Stimulated activated CD4-positive, alpha-beta T cell treated with anti-CD3 and anti-CD28 coated beads, Interleukin-15, amount 100 ng/mL, for 1 hour (primary cell): ENCODE data around the gene PLCXD1.
"Not testable (repeated sequence)": the region's sequence is repeated elsewhere in the genome, so short reads cannot be mapped to it uniquely, and the experiment has no call there.

ENCODE experiments used
- DNase-seq, 2 donors: peaks; one replicate each; pipeline ENCODE4 v3.0.0-alpha.2; 2020; ENCODE audit warnings: low read depth in 1 of 2, low spot score in 1 of 2

The PLCXD1 gene

DNA sequence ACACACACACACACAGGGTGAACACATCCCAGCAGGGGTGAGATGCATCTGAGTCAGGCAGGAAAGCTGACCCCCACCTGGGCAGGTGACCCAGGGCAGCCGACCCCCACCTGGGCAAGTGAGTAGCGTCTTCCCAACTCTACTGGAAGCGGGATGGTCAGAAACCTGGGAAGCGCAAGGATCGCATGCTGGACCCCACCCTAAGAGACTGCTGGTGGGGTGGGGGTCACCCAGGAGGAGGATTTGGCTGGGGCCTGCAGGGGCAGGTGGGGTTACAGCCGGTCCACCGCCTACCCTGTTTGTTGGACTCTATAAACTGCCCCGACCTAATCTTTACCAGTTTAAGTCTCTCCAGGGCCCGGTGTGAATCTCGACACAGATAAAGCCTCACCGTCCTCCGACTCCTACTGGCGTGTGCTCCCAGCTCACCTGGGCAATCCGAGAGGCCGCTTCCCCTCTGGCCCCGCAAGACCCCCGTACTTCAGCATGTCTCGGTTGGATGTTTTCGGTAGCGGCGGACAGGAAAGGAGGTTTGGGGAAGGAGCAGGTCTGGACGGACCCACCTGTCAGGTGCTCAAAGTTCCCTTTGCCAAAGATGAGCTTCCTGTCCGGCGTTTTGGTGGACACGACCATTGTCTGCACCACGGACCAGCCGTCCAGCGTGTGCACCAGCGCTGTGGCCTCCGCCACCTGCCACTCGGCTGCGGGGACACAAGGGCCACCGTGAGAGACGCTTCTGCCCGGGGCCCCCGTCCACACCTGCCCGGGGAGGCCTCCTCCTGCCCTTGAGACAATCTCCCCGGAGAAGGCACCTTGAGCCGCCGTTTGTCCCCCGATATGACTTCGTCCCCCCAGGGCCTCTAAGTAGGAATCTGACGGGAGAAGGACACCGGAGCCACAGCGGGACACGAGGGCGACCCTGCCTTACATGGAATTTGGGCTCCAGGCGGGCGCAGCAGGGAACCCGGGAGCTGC is 35.5 kb downstream of the PLCXD1 start:
- DNase-seq = no peak

GRCh38 chrX:317424-318067 is 36.4 kb downstream of the PLCXD1 start:
- no peak for DNase-seq

DNA sequence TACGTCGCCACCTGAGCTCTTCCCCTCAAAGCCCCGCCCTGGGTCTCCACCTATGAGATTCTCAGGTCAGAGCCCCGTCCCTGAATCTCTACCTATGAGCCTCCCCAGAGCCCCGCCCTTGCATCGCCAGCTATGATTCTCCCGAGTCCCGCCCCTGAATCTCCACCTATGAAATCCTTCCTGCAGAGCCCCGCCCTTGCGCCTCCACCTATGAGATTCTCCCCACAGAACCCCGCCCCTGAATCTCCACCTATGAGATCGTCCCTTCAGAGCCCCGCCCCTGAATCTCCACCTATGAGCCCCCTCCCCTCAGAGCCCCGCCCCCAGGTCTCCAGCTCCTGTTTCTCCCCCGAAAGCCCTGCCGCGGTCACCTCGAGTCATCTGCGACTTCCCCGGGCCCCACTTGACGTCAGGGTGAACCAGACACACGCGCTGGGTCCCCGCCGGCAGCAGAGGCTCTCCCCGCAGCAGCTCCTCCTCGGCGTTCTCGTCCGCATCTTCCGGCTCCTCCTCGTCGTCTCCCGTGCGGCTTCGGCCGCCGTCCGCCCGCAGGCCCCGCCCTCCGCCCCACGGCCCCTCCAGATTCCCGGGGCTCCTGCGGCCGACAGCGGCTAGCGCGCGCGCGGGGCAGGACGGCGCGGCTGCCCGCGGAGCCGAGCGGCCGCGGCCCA is 37.0 kb downstream of the PLCXD1 start:
- peak; percentile 91 to 94 for DNase-seq

GRCh38 chrX:318739-319578 is 37.8 kb downstream of the PLCXD1 start, which contains the start of gene GTPBP6:
GTPBP6 (minus strand) TSS chrX:318796; CDS start chrX:318787, 9 bp downstream.
- DNase-seq = peak; percentile 95 to 98

DNA sequence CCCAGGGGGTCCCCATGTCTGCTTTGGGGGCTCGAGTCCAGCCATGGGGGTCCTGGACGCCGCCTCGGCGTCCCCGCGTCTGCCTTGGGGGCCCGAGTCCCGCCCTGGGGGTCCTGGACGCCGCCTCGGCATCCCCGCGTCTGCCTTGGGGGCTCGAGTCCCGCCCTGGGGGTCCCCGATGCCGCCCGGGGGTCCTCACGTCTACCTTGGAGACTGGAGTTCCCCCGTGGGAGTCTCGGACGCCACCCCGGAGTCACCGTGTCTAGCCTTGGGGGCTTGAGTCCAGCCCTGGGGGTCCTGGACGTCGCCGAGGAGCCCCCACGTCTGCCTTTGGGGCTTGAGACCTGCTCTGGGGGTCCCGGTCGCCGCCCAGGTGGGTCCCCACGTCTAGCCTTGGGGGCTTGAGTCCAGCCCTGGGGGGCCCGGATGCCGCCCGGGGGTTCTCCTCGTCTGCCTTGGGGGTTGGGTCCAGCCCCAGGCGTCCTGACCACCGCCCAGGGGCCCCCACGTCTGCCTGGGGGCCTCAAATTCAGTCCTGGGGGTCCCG is 38.5 kb downstream of the PLCXD1 start:
- DNase-seq = no peak

GRCh38 chrX:320126-320783 is 39.1 kb downstream of the PLCXD1 start:
- no peak for DNase-seq

- DNase-seq = no peak
Observed at GRCh38 chrX:323721-324628, 42.8 kb downstream of the PLCXD1 start.

GRCh38 chrX:324664-325063 is 43.5 kb downstream of the PLCXD1 start:
- not testable (repeated sequence) for DNase-seq

GRCh38 chrX:327660-328126 is 46.5 kb downstream of the PLCXD1 start:
- no peak for DNase-seq

GRCh38 chrX:329291-329910 is 48.2 kb downstream of the PLCXD1 start:
- no peak for DNase-seq

DNA sequence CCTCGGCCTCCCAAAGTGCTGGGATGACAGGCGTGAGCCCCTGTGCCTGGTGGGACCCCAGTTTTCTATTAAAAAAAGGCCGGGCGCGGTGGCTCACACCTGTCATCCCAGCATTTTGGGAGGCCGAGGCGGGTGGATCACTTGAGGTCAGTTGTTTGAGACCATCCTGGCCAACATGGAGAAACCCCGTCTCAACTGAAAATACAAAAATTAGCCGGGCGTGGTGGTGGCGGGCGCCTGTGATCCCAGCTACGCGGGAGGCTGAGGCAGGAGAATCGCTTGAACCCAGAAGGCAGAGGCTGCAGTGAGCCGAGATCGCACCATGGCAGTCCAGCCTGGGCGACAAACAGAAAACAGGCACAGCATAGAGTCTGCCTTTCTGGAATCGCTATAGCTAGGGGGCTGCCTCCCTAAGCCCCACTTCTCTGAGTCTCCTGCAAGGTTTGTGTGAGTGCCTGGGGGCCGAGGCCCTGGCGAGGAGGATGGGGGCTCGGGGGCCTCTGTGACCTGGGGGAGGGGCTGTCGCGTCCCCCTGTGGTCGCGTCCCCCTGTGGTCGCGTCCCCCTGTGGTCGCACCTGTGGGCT is 49.1 kb downstream of the PLCXD1 start:
- DNase-seq = not testable (repeated sequence)

DNA sequence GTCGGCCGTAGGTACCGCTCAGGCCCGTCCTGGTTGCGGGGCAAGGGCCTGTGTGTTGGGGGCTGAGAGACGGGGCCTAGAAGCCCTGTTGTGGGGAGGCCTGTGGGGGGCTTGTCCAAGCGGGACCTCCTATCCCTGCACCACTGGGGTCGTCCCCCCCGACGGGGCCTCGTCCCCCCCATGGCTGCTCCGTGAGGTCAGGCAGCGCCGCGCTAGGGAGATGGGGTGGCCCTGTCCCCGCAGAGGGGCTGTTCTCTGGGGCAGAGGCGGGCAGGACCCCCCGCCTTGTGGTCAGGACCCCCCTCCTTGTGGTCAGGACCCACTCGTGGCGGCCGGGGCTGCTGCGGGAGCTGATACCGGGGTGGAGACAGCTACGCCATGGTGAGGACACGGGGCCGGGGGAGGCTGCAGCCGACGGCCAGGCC is 49.6 kb downstream of the PLCXD1 start:
- DNase-seq = no peak

DNA sequence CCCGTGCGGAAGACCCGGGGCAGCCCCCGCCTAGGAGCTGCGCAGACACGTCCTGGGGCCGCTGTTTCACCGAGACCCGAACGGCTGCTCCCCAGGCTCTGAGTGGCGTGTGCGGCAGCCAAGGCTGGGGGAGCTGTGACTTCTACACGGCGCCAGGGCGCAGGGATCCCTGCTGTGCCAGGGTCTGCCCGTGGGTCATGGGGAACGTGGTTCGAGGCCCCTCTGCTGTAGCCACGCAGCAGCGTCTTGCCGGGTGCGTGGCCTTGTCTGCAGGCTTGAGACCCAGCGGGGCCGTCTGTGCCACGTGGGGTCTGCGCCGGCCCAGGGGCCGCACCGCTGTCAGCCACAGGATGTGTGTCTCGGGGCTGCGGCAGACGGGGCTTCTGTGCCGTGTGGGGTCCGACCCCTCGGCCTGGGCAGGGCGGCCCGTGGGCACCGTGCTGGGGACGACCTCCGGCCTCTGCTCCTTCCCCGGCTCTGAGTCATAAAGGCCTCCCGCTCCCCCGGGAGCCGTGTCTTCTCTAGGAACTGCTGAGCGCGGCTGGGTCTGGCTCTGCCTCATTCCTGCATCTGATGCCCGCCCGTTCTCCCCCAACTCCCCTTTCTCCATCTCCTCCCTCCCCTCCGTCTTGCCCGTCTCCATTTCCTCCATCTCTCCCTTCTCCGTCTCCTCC is 50.1 kb downstream of the PLCXD1 start:
- no peak for DNase-seq

DNA sequence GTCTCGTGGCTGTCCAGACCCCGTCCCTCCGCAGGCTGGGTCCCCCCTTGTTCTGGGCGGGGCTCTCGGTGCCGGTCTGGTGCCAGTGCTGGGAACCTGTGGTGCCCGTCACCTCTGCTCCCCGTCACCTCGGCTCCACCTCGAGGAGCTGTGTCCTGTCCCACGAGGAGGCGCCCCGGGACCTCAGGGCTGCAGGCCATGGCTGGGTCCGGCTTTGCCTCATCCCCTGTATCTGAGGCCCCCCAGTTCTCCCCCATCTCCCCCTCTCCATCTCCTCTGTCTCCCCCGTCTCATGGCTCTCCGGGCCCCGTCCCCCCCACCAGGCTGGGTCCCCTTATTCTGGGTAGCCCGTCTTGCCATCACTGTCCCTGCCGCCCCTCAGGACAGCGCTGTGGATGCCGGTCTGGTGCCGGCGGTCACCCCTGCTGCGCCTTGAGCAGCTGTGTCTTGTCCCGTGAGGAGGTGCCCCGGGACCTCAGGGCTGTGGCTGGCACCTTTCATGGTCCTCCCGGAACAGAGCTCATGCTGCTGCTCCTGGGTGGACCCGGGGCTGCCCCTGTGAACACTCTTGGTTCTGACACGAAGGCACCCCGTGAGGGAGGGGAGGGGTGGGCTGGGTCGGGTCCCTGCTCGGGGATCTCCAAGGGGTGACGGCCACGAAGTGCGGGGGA is 50.8 kb downstream of the PLCXD1 start:
- no peak for DNase-seq

GRCh38 chrX:332496-332860 is 51.3 kb downstream of the PLCXD1 start:
- no peak for DNase-seq

DNA sequence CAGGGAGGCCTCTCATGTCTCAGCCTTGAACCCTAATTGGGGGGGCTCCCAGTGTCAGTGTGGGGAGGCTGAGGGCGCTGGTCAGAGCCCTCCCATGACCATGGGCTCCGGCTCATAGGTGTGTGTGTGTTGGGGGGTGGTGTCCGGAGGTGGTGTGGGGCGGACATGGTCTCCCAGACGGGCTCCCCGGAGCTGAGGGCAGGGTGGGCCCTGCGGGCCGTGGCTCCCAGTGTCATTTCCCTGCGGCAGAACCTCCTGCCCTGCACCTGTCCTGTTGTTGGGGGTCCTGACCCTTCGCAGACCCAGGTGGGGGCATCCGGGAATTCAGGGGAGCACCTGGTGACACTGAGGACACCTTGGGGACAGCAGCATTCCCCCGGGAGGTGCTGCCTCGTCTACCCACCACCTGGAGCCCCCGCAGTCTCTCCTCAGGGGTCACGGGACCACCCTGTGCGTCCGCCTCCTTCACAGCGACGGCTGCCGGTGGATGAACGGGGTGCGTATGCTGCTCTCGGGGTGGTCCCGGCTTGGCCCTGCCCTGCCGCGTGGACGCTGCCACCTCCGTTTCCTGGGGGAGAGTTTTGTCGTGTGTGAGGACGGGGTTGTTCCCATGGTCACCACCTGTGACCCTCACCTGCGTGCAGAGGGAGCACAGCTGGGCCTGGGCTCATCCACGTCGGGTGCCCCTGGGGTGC is 51.9 kb downstream of the PLCXD1 start:
- no peak for DNase-seq
